Activated CD4-positive, alpha-beta T cell treated with anti-CD3 and anti-CD28 coated beads for 36 hours (primary cell): ENCODE measurements around the gene G6PC3. TPM values are rescaled to one million over a fixed set of nuclear protein-coding genes. Genes with fewer than 3 reads are reported as not detected.

Source experiments
- ATAC-seq: fragments of 200-7000 bp; cut with Tn5 transposase; one replicate; pipeline ENCODE4 v1.10.0; 2021; ENCODE audit warnings: mild to moderate bottlenecking, moderate library complexity
- CTCF ChIA-PET: fragments of 350-600 bp; sonication (Branson Sonifier 250); formaldehyde crosslinking; loops from one replicate; lab custom pipeline; 2021; ENCODE audit warnings: antibody characterized with exemption; lab: Charles Lee
- POLR2A ChIA-PET: fragments of 350-600 bp; sonication (Branson Sonifier 250); formaldehyde crosslinking; loops from one replicate; lab custom pipeline; 2021; ENCODE audit warnings: antibody characterized with exemption, inconsistent platforms; lab: Charles Lee
- DNase-seq: peaks from one replicate; pipeline ENCODE4 v3.0.0-alpha.2; 2020
- H3K27ac Mint-ChIP-seq: one replicate; pipeline ENCODE4 v1.8.0; 2021; ENCODE audit warnings: mixed read lengths
- H3K27me3 Mint-ChIP-seq: one replicate; pipeline ENCODE4 v1.8.0; 2021; ENCODE audit warnings: mixed read lengths
- H3K36me3 Mint-ChIP-seq: one replicate; pipeline ENCODE4 v1.8.0; 2021; ENCODE audit warnings: low read depth, mixed read lengths
- H3K4me1 Mint-ChIP-seq: one replicate; pipeline ENCODE4 v1.8.0; 2021; ENCODE audit warnings: mixed read lengths
- H3K4me3 Mint-ChIP-seq: one replicate; pipeline ENCODE4 v1.8.0; 2021; ENCODE audit warnings: mild to moderate bottlenecking, moderate library complexity, mixed read lengths
- H3K9me3 Mint-ChIP-seq: one replicate; pipeline ENCODE4 v1.8.0; 2021; ENCODE audit warnings: low read depth, mixed read lengths
- intact Hi-C, 2 experiments: fragments of 100-400 bp; cut with DNase I in 1 of 2; cut with micrococcal nuclease in 1 of 2; formaldehyde crosslinking; loops; one replicate each; pipeline versions ENCODE4 v1.14.2 to v1.15.1; 2022 to 2024; cut with DNase I, micrococcal nuclease
- total RNA-seq, 2 experiments: library from RNA; stranded (reverse); gene quantifications; one replicate each; pipeline ENCODE4 v1.2.3, GENCODE V29; 2021

The G6PC3 gene
- total RNA-seq, 2 experiments from 2014 or later, result 21.3 to 22.0 TPM

DNA sequence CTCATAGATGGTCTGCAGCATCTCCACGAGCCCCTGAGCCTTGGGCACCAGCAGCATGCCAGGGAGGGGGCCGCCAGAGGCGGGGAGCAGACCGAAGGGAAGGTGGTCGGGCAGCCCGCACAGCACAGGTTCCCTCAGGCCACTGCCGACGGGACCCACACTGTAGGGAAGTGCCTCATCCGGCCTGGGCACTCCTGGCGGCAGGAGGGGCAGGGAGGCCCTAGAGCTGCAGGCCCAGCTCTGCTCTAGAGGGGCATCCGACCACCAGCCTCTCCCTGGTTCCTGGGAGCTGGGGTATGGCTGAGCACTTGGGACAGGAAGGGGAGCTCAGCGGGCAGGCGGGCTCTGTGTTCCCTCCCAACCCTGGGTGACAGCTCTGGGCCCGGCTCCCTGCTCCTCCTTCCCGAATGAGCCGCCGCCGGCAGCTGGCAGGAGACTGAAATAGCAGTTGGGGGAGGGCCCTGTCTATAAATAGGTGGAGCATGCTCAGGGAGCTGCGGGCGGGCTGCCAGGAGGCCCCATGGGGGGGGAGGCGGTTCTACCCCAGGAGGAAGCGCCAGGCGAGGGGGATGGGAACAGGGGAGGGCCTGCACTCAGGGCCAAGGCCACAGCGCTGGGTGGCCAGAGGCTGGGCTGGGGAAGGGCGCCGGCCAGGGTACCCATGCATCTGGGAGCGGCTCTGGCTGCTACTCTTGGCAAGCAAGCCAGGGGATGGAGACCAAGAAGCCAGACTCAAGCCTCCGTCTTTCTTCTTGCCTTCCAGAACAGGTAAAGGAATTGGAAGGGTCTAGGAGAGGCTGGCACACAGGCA is 40.5 kb downstream of the G6PC3 start:
- no peaks in the 10 kb centered on the region for H3K27me3 Mint-ChIP-seq
- intact Hi-C loops, result no loop called here
- H3K27ac Mint-ChIP-seq, result no peak overlapping the region
- ATAC-seq (peak; percentile 87), DNase-seq (peak; percentile 83)
- H3K4me1 Mint-ChIP-seq, result peaks cover 13% of the 10 kb centered on the region
- ChIA-PET POLR2A (no interaction called here), CTCF (interaction anchor here (0.8 to 1.3 kb wide), 4 partner anchors 13 to 70 kb away, joined by 3 to 4 read pairs (median 3); partner anchors contain the start of gene HDAC5)
- H3K4me3 Mint-ChIP-seq, result no peak overlapping the region
- no peaks in the 10 kb centered on the region for H3K36me3 Mint-ChIP-seq
- no peaks in the 10 kb centered on the region for H3K9me3 Mint-ChIP-seq

DNA sequence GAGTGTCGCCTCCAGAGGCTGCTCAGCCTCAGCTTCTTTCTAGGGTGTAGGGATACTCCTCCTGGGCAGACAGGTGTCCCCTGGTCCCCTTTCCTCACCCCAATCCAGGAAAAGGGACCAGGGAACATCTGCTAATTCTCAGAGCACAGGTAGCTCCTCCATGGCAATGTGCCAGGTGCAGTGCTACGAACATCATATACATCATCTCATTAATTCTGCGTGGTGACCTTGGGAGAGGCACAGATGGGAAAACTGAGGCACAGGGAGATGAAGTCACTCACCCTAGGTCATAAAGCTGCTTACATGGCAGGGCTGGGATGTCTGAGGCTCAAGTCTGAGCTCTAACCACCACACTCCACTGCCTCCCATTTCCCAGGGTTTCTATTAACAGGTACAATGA is 41.2 kb downstream of the G6PC3 start:
- H3K9me3 Mint-ChIP-seq, result no peaks in the 10 kb centered on the region
- DNase-seq (no peak), ATAC-seq (no peak)
- peaks cover 13% of the 10 kb centered on the region for H3K4me1 Mint-ChIP-seq
- POLR2A ChIA-PET, result interaction anchor here (1.4 kb wide), 1 partner anchor 12 kb away, joined by 4 read pairs; the partner anchor contains the start of gene HDAC5
- H3K27ac Mint-ChIP-seq, result no peak overlapping the region
- no peak overlapping the region for H3K4me3 Mint-ChIP-seq
- H3K27me3 Mint-ChIP-seq, result no peaks in the 10 kb centered on the region
- CTCF ChIA-PET, result interaction anchor here (0.6 to 1.0 kb wide), 4 partner anchors 12 to 88 kb away, joined by 3 to 4 read pairs (median 3); partner anchors contain the start of gene HDAC5
- no peaks in the 10 kb centered on the region for H3K36me3 Mint-ChIP-seq
- intact Hi-C loops, result no loop called here

DNA sequence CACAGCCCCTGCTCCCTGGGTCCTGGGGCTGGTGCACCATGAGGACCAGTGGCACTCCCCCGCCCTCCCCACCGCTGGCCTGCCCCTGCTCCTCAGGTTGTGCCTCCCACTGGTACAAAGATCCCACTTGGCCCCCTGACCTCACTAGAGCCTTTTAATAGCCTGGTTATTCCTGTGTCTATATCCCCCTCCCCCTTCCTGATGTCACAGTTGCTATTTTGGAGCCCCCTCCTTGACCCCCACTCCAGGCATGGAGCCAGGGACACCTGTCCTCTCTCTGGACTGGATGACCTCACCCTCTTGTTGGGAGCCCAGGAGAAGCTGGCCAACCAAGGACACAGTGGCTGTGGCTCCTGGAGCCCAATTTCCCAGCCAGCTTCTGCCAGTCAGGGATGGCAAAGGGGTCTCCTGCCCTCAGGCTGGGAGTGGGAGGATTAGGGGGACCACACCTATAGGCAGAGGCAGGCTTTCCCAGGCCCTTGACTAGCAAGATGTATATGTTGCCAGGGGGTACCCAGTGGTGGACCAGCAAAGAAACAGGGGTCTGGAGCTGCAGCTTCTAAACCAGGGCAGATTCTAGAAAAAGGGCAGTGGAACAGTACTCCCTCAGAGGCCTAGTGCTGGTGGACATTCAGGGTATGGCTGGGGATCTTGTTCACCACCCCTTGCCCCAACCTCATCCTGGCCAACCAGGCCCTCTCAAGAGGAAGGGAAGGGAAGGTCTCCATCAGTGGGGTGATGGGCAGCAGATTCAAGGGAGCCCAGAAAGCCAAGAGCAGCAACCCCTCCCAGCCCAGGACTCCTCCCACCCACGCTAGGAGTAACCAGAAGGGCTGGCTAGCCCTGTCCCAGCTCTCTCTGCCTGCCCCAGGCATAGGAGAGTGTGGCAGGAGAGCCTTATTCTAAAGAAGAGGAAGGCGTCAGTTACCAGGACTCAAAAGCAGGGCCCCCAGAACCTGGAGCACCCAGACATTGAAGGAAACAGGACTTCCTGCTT is 42.0 kb downstream of the G6PC3 start:
- no peaks in the 10 kb centered on the region for H3K36me3 Mint-ChIP-seq

DNA sequence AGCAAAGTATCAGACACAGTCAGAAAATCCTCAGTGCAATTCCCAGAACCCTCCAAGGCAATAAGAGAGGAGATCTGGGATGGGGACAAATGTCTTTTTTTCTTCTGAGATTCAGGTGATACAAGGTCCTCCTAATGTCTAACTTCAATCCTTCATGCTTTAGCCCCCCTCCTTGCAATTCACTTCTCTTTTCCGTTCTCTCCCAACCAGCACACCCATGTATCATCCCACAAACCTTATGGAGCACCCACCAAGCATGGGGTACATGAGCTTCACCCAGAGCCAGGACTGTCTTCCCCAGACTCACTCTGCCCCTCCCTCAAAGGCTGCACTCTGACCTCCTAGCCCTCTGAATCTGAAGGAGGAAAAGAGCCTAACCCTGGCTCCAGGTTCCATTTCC is 42.8 kb downstream of the G6PC3 start:
- DNase-seq, result no peak
- Mint-ChIP-seq H3K36me3 (no peaks in the 10 kb centered on the region), H3K4me1 (peaks cover 13% of the 10 kb centered on the region), H3K27me3 (no peaks in the 10 kb centered on the region), H3K9me3 (no peaks in the 10 kb centered on the region), H3K27ac (no peak overlapping the region), H3K4me3 (no peak overlapping the region)
- ATAC-seq, result no peak
- intact Hi-C loops, result no loop called here
- CTCF ChIA-PET, result no interaction called here
- POLR2A ChIA-PET, result no interaction called here

More for the DNA sequence above, 42.0 kb downstream of the G6PC3 start:
- Mint-ChIP-seq H3K4me1 (peaks cover 13% of the 10 kb centered on the region), H3K27me3 (no peaks in the 10 kb centered on the region), H3K4me3 (no peak overlapping the region), H3K27ac (no peak overlapping the region), H3K9me3 (no peaks in the 10 kb centered on the region)
- DNase-seq (no peak), ATAC-seq (no peak)
- intact Hi-C loops, result no loop called here
- ChIA-PET POLR2A (interaction anchor here (1.4 kb wide), 1 partner anchor 11 kb away, joined by 4 read pairs; the partner anchor contains the start of gene HDAC5), CTCF (interaction anchor here (0.6 to 1.0 kb wide), 3 partner anchors 11 to 89 kb away, joined by 3 read pairs; partner anchors contain the start of gene HDAC5)

DNA sequence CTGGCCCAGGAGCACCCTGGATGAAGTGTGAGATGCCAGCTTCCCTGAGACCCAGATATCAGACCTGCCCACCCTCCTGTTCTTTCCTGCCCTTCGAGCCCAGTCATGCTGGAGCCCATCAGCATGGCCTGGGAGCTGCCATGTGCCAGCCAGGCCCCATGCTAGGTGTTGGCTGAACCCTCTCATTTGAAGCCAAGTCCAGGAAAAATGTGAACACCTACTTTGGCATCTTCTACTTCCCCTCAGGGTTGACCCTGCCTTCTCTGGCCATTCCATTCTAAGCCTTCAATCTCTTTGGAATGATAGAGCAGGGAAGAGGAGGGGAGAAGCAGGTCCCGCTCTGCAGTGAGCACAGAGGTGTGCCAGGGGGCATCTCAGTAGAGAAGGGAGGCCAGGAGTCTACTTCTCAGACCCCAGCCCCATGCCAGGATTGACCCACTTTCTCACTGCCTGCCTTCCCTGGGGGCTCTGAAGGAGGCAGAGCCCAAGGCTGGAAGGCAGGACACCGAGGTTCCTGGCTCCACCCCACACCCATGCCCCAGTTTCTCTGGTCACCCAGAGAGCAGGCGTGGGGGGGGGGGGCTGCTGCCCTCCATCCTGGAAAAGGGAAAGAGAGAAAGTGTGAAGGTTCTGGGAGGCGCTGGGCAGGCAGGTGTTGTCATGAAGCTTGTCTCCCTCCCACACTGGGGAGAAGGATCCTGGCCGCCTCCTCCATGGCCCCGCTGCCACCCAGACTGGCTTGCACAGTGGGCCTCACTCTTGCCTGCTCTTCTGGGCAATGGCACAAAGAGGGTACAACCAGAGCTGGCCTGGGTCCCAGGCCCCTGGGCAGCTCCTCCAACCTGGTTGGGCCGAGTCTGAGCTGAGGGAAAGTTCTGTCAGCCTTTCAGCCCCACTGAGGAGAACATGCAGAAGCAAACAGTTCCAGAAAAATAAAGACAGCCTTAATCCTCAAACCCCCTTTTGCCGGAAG is 43.6 kb downstream of the G6PC3 start:
- Mint-ChIP-seq H3K36me3 (no peaks in the 10 kb centered on the region), H3K27me3 (no peaks in the 10 kb centered on the region), H3K9me3 (no peaks in the 10 kb centered on the region), H3K4me1 (peaks cover 15% of the 10 kb centered on the region), H3K4me3 (no peak overlapping the region), H3K27ac (no peak overlapping the region)
- POLR2A ChIA-PET, result no interaction called here
- CTCF ChIA-PET, result interaction anchor here (1.0 kb wide), 1 partner anchor 30 kb away, joined by 6 read pairs; no protein-coding TSS in a partner anchor
- intact Hi-C loops, result no loop called here
- DNase-seq, result no peak
- ATAC-seq, result no peak

DNA sequence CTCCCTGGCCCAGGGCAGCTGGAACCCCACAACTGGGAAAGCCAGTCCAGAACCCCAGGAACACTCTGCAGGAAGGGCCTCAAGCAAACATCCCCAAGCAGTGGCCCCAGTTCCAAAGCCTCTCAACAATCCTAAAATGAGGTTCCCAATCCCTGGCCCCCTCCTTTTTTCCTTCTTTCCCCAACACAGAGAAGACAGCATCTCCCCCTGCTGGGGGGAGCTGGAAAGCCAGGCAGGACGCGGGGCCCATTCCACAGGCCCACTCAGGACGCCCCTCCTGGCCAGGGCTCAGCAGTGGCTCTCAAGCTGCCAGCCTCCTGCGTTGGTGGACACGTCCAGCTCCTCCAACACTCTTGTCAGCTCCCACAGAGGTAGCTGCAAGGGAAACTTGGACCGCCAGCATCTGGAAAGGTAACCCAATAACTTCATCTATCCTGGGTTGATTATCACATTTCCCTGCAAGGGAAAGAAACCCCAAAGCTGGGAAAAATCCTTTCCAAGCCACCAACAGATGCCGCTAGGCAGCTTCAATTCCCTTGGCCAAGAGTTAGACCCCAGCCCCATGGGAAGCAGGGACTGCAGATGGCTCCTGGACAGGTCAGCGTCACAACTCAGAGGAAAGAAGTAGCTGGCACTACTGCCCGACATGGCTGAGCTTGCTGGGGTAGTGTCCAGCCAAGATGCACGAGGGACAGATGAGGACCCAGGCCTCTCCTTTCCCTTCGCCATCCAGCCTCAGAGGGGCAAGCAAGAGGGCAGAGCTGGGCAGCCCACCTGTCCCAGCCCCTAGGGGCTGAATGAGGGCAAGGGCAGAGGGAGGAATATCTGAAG is 45.3 kb downstream of the G6PC3 start:
- no peaks in the 10 kb centered on the region for H3K36me3 Mint-ChIP-seq
- intact Hi-C loops, result no loop called here
- peaks cover 15% of the 10 kb centered on the region for H3K4me1 Mint-ChIP-seq
- no peaks in the 10 kb centered on the region for H3K9me3 Mint-ChIP-seq
- no peak overlapping the region for H3K4me3 Mint-ChIP-seq
- ChIA-PET CTCF (interaction anchor here (0.5 to 2.0 kb wide), 18 partner anchors 8 to 215 kb away, joined by 3 to 8 read pairs (median 3); partner anchors contain the start of gene HDAC5), POLR2A (interaction anchor here (0.6 kb wide), 1 partner anchor 59 kb away, joined by 7 read pairs; no protein-coding TSS in a partner anchor)
- ATAC-seq (peak; percentile 32), DNase-seq (peak; percentile 50)
- no peak overlapping the region for H3K27ac Mint-ChIP-seq
- H3K27me3 Mint-ChIP-seq, result no peaks in the 10 kb centered on the region

DNA sequence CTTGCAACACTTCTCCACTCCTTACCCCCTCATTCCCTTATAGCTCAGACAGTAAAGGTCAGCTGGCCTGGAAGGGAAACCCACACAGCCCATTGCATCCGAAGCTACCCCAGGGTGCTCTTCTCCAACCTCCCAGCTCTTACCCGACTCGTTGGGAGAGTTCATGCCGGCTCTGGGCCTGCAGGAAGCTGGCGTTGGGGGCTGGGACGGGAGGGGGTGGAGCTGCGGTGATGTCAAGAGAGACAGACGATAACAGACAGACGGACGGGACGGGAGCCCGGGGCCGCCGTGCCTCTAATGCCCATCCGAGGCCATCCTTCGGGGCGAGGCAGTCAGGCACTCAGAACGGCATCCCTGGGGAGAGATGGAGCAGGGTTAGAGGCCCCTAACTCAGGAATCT is 46.8 kb downstream of the G6PC3 start:
- H3K9me3 Mint-ChIP-seq, result no peaks in the 10 kb centered on the region
- H3K4me1 Mint-ChIP-seq, result peaks cover 14% of the 10 kb centered on the region
- ATAC-seq, result no peak
- CTCF ChIA-PET, result interaction anchor here (0.6 to 1.4 kb wide), 3 partner anchors 11 to 193 kb away, joined by 3 read pairs; no protein-coding TSS in a partner anchor
- POLR2A ChIA-PET, result interaction anchor here (1.0 kb wide), 1 partner anchor 15 kb away, joined by 6 read pairs; no protein-coding TSS in a partner anchor
- no peak overlapping the region for H3K4me3 Mint-ChIP-seq
- intact Hi-C loops, result no loop called here
- H3K27ac Mint-ChIP-seq, result no peak overlapping the region
- no peaks in the 10 kb centered on the region for H3K36me3 Mint-ChIP-seq
- no peaks in the 10 kb centered on the region for H3K27me3 Mint-ChIP-seq
- no peak for DNase-seq

DNA sequence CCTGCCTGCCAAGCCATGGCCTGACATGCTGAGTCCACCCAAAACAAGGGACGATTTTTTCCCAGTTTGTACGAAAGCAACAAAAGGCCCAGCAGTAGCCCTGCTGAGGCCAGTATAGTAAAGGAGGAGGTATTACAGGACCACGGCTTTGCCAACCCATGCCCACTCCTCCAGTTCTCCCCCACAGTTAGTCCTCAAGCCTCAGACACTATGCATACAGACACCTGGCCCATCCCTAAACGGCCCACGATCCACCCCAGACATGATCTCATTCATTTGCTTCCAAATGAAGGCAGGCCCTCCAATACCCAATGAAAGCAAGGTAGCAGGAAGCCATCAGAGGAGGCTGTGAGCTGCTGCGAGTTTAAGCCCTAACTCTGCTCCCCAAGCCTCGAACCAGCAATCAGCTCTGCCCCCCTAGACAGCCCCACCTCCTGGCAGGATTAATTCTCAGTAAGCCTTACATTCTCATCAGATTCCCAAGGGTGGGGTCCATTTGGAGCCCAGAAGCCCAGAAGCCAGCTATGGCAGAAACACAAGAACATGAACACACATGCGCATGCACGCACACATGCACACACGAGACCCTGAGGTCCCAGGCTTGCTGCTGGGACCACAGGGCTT is 48.0 kb downstream of the G6PC3 start:
- H3K27me3 Mint-ChIP-seq, result no peaks in the 10 kb centered on the region
- intact Hi-C loops, result no loop called here
- ATAC-seq, result no peak
- no peaks in the 10 kb centered on the region for H3K36me3 Mint-ChIP-seq
- ChIA-PET POLR2A (no interaction called here), CTCF (interaction anchor here (1.0 kb wide), 1 partner anchor 9 kb away, joined by 3 read pairs; no protein-coding TSS in a partner anchor)
- no peak for DNase-seq
- no peak overlapping the region for H3K27ac Mint-ChIP-seq
- no peak overlapping the region for H3K4me3 Mint-ChIP-seq
- H3K4me1 Mint-ChIP-seq, result peaks cover 17% of the 10 kb centered on the region
- H3K9me3 Mint-ChIP-seq, result no peaks in the 10 kb centered on the region

DNA sequence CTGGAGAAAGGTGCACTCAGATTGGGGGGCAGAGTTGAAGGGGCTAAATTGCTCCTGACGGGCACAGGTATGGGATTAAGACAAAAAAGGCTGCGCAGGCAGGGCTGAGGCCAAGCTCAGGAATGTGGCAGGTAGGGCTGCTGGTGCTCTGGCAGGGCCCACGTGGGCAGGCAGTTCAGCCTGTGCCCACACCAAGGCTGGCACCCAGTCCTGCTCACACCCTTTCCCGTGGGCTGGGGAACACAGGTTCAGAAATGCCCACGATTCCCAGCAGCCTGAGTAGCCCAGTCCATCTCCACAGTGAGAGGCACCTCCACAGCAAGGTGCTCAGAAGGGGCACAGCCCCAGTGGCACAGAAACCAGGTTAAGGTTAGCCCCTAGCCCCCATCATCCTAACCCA is 48.5 kb downstream of the G6PC3 start:
- ATAC-seq (no peak), DNase-seq (no peak)
- ChIA-PET CTCF (interaction anchor here (1.0 kb wide), 1 partner anchor 9 kb away, joined by 3 read pairs; no protein-coding TSS in a partner anchor), POLR2A (no interaction called here)
- no peaks in the 10 kb centered on the region for H3K27me3 Mint-ChIP-seq
- intact Hi-C loops, result no loop called here
- H3K4me1 Mint-ChIP-seq, result peaks cover 19% of the 10 kb centered on the region
- no peaks in the 10 kb centered on the region for H3K9me3 Mint-ChIP-seq
- no peak overlapping the region for H3K27ac Mint-ChIP-seq
- H3K4me3 Mint-ChIP-seq, result no peak overlapping the region
- no peaks in the 10 kb centered on the region for H3K36me3 Mint-ChIP-seq
